Measurements from ENCODE around the gene ATAD1. TPM values are rescaled to one million over a fixed set of nuclear protein-coding genes. Genes with fewer than 3 reads are reported as not detected.
"Not testable (repeated sequence)": the region's sequence is repeated elsewhere in the genome, so short reads cannot be mapped to it uniquely, and the experiment has no call there.

ATAD1 gene
- polyA plus RNA-seq, 1 donor = 35.9 TPM

GRCh38 chr10:87804939-87805569 lies 13.0 kb downstream of the ATAD1 start:
- DNase-seq = no peak
- H3K27me3 ChIP-seq (ENCODE audit: control insufficient read depth, insufficient read depth, low read length) = no peaks in the 10 kb centered on the region
- H3K4me1 ChIP-seq (ENCODE audit: control insufficient read depth, insufficient read depth, low read length) = no peaks in the 10 kb centered on the region
- H3K9me3 ChIP-seq (ENCODE audit: control insufficient read depth, low read depth, low read length) = peaks cover 17% of the 10 kb centered on the region
- no peak overlapping the region for H3K4me3 ChIP-seq (ENCODE audit: low read length)
- WGBS (ENCODE audit: insufficient coverage, low lambda C conversion rate) = 100% methylated on average over 2 of the region's 2 CpGs
- peaks cover 21% of the 10 kb centered on the region for H3K36me3 ChIP-seq (ENCODE audit: control insufficient read depth, insufficient read depth, low read length)
- H3K27ac ChIP-seq (ENCODE audit: low read length) = no peak overlapping the region

- no peak overlapping the region for H3K4me3 ChIP-seq (ENCODE audit: low read length)
- no peaks in the 10 kb centered on the region for H3K27me3 ChIP-seq (ENCODE audit: control insufficient read depth, insufficient read depth, low read length)
- no peak overlapping the region for H3K27ac ChIP-seq (ENCODE audit: low read length)
- H3K9me3 ChIP-seq (ENCODE audit: control insufficient read depth, low read depth, low read length) = peaks cover 21% of the 10 kb centered on the region
- no peaks in the 10 kb centered on the region for H3K4me1 ChIP-seq (ENCODE audit: control insufficient read depth, insufficient read depth, low read length)
- peaks cover 16% of the 10 kb centered on the region for H3K36me3 ChIP-seq (ENCODE audit: control insufficient read depth, insufficient read depth, low read length)
- DNase-seq = no peak
Measured at GRCh38 chr10:87803831-87804230, 14.2 kb downstream of the ATAD1 start.

- Histone ChIP-seq H3K4me3 (ENCODE audit: low read length) (no peak overlapping the region), H3K27me3 (ENCODE audit: control insufficient read depth, insufficient read depth, low read length) (no peaks in the 10 kb centered on the region), H3K4me1 (ENCODE audit: control insufficient read depth, insufficient read depth, low read length) (no peaks in the 10 kb centered on the region), H3K27ac (ENCODE audit: low read length) (no peak overlapping the region), H3K9me3 (ENCODE audit: control insufficient read depth, low read depth, low read length) (peaks cover 18% of the 10 kb centered on the region), H3K36me3 (ENCODE audit: control insufficient read depth, insufficient read depth, low read length) (peaks cover 15% of the 10 kb centered on the region)
- no peak for DNase-seq
- WGBS (ENCODE audit: insufficient coverage, low lambda C conversion rate) = no CpG with 5 or more reads among the region's 4 CpGs
Measured at GRCh38 chr10:87803328-87803727, 14.7 kb downstream of the ATAD1 start.

GRCh38 chr10:87801813-87802435 lies 16.1 kb downstream of the ATAD1 start:
- peak in 1 of 2 donors; percentile 12 for DNase-seq
- H3K4me1 ChIP-seq (ENCODE audit: control insufficient read depth, insufficient read depth, low read length); H3K4me3 ChIP-seq (ENCODE audit: low read length); H3K27me3 ChIP-seq (ENCODE audit: control insufficient read depth, insufficient read depth, low read length); H3K27ac ChIP-seq (ENCODE audit: low read length): not testable (repeated sequence)
- no CpG with 5 or more reads among the region's 1 CpG for WGBS (ENCODE audit: insufficient coverage, low lambda C conversion rate)
- peaks cover 14% of the 10 kb centered on the region for H3K9me3 ChIP-seq (ENCODE audit: control insufficient read depth, low read depth, low read length)
- H3K36me3 ChIP-seq (ENCODE audit: control insufficient read depth, insufficient read depth, low read length) = peaks cover 18% of the 10 kb centered on the region

GRCh38 chr10:87799860-87800259 lies 18.2 kb downstream of the ATAD1 start:
- Histone ChIP-seq H3K36me3 (ENCODE audit: control insufficient read depth, insufficient read depth, low read length) (peaks cover 15% of the 10 kb centered on the region), H3K4me3 (ENCODE audit: low read length) (no peak overlapping the region), H3K4me1 (ENCODE audit: control insufficient read depth, insufficient read depth, low read length) (no peaks in the 10 kb centered on the region), H3K9me3 (ENCODE audit: control insufficient read depth, low read depth, low read length) (peaks cover 9% of the 10 kb centered on the region), H3K27me3 (ENCODE audit: control insufficient read depth, insufficient read depth, low read length) (no peaks in the 10 kb centered on the region), H3K27ac (ENCODE audit: low read length) (no peak overlapping the region)
- WGBS (ENCODE audit: insufficient coverage, low lambda C conversion rate) = 100% methylated on average over 1 of the region's 1 CpG
- DNase-seq = no peak

- H3K27me3 ChIP-seq (ENCODE audit: control insufficient read depth, insufficient read depth, low read length) = no peaks in the 10 kb centered on the region
- no peak overlapping the region for H3K27ac ChIP-seq (ENCODE audit: low read length)
- no peak overlapping the region for H3K4me3 ChIP-seq (ENCODE audit: low read length)
- peaks cover 10% of the 10 kb centered on the region for H3K36me3 ChIP-seq (ENCODE audit: control insufficient read depth, insufficient read depth, low read length)
- peaks cover 6% of the 10 kb centered on the region for H3K9me3 ChIP-seq (ENCODE audit: control insufficient read depth, low read depth, low read length)
- H3K4me1 ChIP-seq (ENCODE audit: control insufficient read depth, insufficient read depth, low read length) = peaks cover under 1% of the 10 kb centered on the region
- WGBS (ENCODE audit: insufficient coverage, low lambda C conversion rate) = 86% methylated on average over 2 of the region's 5 CpGs
- DNase-seq = no peak
Measured at GRCh38 chr10:87798082-87798481, 19.9 kb downstream of the ATAD1 start.

- H3K9me3 ChIP-seq (ENCODE audit: control insufficient read depth, low read depth, low read length) = no peaks in the 10 kb centered on the region
- H3K36me3 ChIP-seq (ENCODE audit: control insufficient read depth, insufficient read depth, low read length) = peaks cover 20% of the 10 kb centered on the region
- H3K4me1 ChIP-seq (ENCODE audit: control insufficient read depth, insufficient read depth, low read length) = peaks cover 4% of the 10 kb centered on the region
- DNase-seq = no peak
- H3K4me3 ChIP-seq (ENCODE audit: low read length) = no peak overlapping the region
- no peak overlapping the region for H3K27ac ChIP-seq (ENCODE audit: low read length)
- H3K27me3 ChIP-seq (ENCODE audit: control insufficient read depth, insufficient read depth, low read length) = no peaks in the 10 kb centered on the region
- WGBS (ENCODE audit: insufficient coverage, low lambda C conversion rate) = 67% methylated on average over 1 of the region's 3 CpGs
Measured at GRCh38 chr10:87794285-87794684, 23.7 kb downstream of the ATAD1 start.

GRCh38 chr10:87790185-87790584 lies 27.8 kb downstream of the ATAD1 start:
- DNase-seq = no peak
- H3K4me1 ChIP-seq (ENCODE audit: control insufficient read depth, insufficient read depth, low read length) = peaks cover 4% of the 10 kb centered on the region
- no peaks in the 10 kb centered on the region for H3K9me3 ChIP-seq (ENCODE audit: control insufficient read depth, low read depth, low read length)
- H3K27me3 ChIP-seq (ENCODE audit: control insufficient read depth, insufficient read depth, low read length) = no peaks in the 10 kb centered on the region
- H3K27ac ChIP-seq (ENCODE audit: low read length) = no peak overlapping the region
- WGBS (ENCODE audit: insufficient coverage, low lambda C conversion rate) = 100% methylated on average over 2 of the region's 3 CpGs
- no peak overlapping the region for H3K4me3 ChIP-seq (ENCODE audit: low read length)
- H3K36me3 ChIP-seq (ENCODE audit: control insufficient read depth, insufficient read depth, low read length) = peaks cover 16% of the 10 kb centered on the region

- Histone ChIP-seq H3K9me3 (ENCODE audit: control insufficient read depth, low read depth, low read length) (no peaks in the 10 kb centered on the region), H3K27me3 (ENCODE audit: control insufficient read depth, insufficient read depth, low read length) (no peaks in the 10 kb centered on the region), H3K4me1 (ENCODE audit: control insufficient read depth, insufficient read depth, low read length) (no peaks in the 10 kb centered on the region), H3K36me3 (ENCODE audit: control insufficient read depth, insufficient read depth, low read length) (peaks cover 26% of the 10 kb centered on the region), H3K4me3 (ENCODE audit: low read length) (no peak overlapping the region), H3K27ac (ENCODE audit: low read length) (no peak overlapping the region)
- WGBS (ENCODE audit: insufficient coverage, low lambda C conversion rate) = no CpG with 5 or more reads among the region's 7 CpGs
- no peak for DNase-seq
Measured at GRCh38 chr10:87786421-87786820, 31.6 kb downstream of the ATAD1 start.

- Histone ChIP-seq H3K4me1 (ENCODE audit: control insufficient read depth, insufficient read depth, low read length) (no peaks in the 10 kb centered on the region), H3K27ac (ENCODE audit: low read length) (no peak overlapping the region), H3K36me3 (ENCODE audit: control insufficient read depth, insufficient read depth, low read length) (peaks cover 24% of the 10 kb centered on the region), H3K9me3 (ENCODE audit: control insufficient read depth, low read depth, low read length) (no peaks in the 10 kb centered on the region), H3K27me3 (ENCODE audit: control insufficient read depth, insufficient read depth, low read length) (no peaks in the 10 kb centered on the region), H3K4me3 (ENCODE audit: low read length) (no peak overlapping the region)
- no peak for DNase-seq
- no CpG with 5 or more reads among the region's 6 CpGs for WGBS (ENCODE audit: insufficient coverage, low lambda C conversion rate)
Measured at GRCh38 chr10:87782721-87783120, 35.3 kb downstream of the ATAD1 start.

- WGBS (ENCODE audit: insufficient coverage, low lambda C conversion rate) = no CpG with 5 or more reads among the region's 2 CpGs
- Histone ChIP-seq H3K27me3 (ENCODE audit: control insufficient read depth, insufficient read depth, low read length) (no peaks in the 10 kb centered on the region), H3K36me3 (ENCODE audit: control insufficient read depth, insufficient read depth, low read length) (peaks cover 21% of the 10 kb centered on the region), H3K9me3 (ENCODE audit: control insufficient read depth, low read depth, low read length) (no peaks in the 10 kb centered on the region), H3K4me1 (ENCODE audit: control insufficient read depth, insufficient read depth, low read length) (no peaks in the 10 kb centered on the region), H3K4me3 (ENCODE audit: low read length) (no peak overlapping the region), H3K27ac (ENCODE audit: low read length) (no peak overlapping the region)
- DNase-seq = no peak
Measured at GRCh38 chr10:87781545-87781944, 36.5 kb downstream of the ATAD1 start.

Data from large intestine (tissue), 3 donors.